Muscle layer of colon (tissue), 2 donors: Measurements from ENCODE around the gene RNF34.
A peak's percentile ranks its signal among the peaks of the same experiment; 100 is the strongest.

Experiments used
- H3K27ac ChIP-seq: one replicate; pipeline ENCODE4 v1.7.0; 2013; ENCODE audit warnings: low read depth, mild to moderate bottlenecking, low read length, moderate library complexity
- H3K27me3 ChIP-seq, 2 donors: one replicate each; pipeline ENCODE4 v1.7.0; 2013; ENCODE audit warnings: low read length in 2 of 2, mild to moderate bottlenecking in 2 of 2; ENCODE audit not compliant: insufficient read depth in 2 of 2, control insufficient read depth in 1 of 2
- H3K36me3 ChIP-seq: one replicate; pipeline ENCODE4 v1.7.0; 2013; ENCODE audit warnings: mild to moderate bottlenecking, low read length; ENCODE audit not compliant: insufficient read depth
- H3K4me1 ChIP-seq: one replicate; pipeline ENCODE4 v1.7.0; 2013; ENCODE audit warnings: mild to moderate bottlenecking, low read length; ENCODE audit not compliant: insufficient read depth
- H3K4me3 ChIP-seq, 2 donors: one replicate each; pipeline ENCODE4 v1.7.0; 2013; ENCODE audit warnings: low read length in 2 of 2, low read depth in 1 of 2, mild to moderate bottlenecking in 1 of 2, moderate library complexity in 1 of 2
- H3K9ac ChIP-seq: one replicate; pipeline ENCODE4 v1.7.0; 2013; ENCODE audit warnings: low read length
- H3K9me3 ChIP-seq: one replicate; pipeline ENCODE4 v1.7.0; 2013; ENCODE audit warnings: mild to moderate bottlenecking, low read length
- donor health status: abdominal sarcoma.
- donor health status: Adenocarcinoma of cecum.

RNF34 gene

DNA sequence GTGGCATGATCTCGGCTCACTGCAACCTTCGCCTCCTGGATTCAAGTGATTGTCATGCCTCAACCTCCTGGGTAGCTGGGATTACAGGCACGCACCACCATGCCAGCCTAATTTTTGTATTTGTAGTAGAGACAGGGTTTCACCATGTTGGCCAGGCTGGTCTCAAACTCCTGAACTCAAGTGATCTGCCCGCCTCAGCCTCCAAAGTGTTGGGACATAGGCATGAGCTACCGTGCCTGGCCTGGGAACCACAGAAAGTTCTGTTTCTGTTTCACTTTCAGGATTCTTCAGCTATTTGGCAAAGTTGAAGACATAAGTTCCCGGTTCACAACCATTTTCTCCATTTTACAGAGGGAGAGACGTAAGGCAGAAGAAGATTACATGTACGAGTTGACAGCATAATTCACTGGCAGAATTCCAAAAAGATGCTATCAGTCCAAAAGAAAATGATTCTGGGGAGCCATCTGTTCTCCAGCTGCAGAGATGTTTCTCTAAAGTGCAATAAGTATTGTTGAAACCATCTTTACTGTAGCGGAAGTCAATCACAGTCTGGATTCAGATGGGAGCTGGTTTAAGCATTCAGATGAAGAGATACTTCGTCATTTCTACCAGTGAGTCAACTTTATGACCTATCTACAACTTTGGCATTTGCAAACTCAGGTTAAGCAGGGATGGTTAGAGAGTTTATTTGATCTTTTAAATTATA, 8.1 kb upstream of the RNF34 start:
- H3K4me3 ChIP-seq: no peak overlapping the region
- H3K9ac ChIP-seq: no peak overlapping the region
- no peak overlapping the region for H3K27ac ChIP-seq
- H3K9me3 ChIP-seq: no peaks in the 10 kb centered on the region
- no peaks in the 10 kb centered on the region for H3K27me3 ChIP-seq
- H3K36me3 ChIP-seq: no peaks in the 10 kb centered on the region
- no peaks in the 10 kb centered on the region for H3K4me1 ChIP-seq

DNA sequence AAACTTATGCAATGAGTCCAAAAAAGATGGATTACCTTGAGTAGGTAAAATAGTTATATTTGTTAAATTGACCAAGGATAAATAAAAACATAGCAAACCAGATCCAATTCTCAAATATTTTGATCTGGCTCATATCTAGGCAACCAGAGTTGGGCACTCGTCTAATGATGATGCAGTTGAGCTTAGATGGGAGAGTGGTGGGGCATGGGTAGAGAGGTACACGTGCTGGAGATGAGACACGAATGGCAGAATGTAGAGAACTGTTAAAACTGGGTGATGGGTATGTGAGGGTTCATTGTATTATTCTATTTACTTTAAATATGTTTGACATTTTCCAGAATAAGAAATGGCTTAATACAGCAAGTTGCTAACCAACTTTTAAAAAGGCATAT, 7.6 kb upstream of the RNF34 start:
- Histone ChIP-seq H3K9me3 (no peaks in the 10 kb centered on the region), H3K27me3 (no peaks in the 10 kb centered on the region), H3K4me1 (no peaks in the 10 kb centered on the region), H3K9ac (no peak overlapping the region), H3K27ac (no peak overlapping the region), H3K36me3 (no peaks in the 10 kb centered on the region), H3K4me3 (no peak overlapping the region)

- H3K27ac ChIP-seq: no peak overlapping the region
Observed at GRCh38 chr12:121397521-121397920, 2.4 kb upstream of the RNF34 start.

DNA sequence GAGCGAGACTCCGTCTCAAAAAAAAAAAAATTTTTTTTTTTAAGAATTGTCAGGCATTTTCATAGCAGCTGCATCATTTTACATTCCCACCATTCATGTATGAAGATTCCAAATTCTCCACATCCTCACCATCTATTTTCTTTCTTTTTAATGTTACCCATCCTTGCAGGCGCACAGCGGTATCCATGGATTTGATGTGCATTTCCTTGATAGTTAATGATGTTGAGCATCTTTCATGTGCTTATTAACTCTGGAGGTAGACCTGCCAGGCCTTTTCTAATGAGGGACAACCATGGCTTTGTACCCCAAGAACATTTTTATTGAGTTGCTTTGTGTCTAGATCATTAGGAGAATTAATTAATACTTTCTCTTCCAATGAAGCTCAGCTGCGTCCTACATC, 1.6 kb upstream of the RNF34 start:
- no peaks in the 10 kb centered on the region for H3K27me3 ChIP-seq
- peak overlapping the region in 1 of 2 donors; percentile 77 for H3K4me3 ChIP-seq
- no peak overlapping the region for H3K9ac ChIP-seq

More at GRCh38 chr12:121397521-121397920, 2.4 kb upstream of the RNF34 start:
- no peak overlapping the region for H3K9ac ChIP-seq
- H3K4me3 ChIP-seq: no peak overlapping the region
- peaks cover 25% of the 10 kb centered on the region for H3K4me1 ChIP-seq
- H3K27me3 ChIP-seq: no peaks in the 10 kb centered on the region
- H3K9me3 ChIP-seq: no peaks in the 10 kb centered on the region
- H3K36me3 ChIP-seq: no peaks in the 10 kb centered on the region

DNA sequence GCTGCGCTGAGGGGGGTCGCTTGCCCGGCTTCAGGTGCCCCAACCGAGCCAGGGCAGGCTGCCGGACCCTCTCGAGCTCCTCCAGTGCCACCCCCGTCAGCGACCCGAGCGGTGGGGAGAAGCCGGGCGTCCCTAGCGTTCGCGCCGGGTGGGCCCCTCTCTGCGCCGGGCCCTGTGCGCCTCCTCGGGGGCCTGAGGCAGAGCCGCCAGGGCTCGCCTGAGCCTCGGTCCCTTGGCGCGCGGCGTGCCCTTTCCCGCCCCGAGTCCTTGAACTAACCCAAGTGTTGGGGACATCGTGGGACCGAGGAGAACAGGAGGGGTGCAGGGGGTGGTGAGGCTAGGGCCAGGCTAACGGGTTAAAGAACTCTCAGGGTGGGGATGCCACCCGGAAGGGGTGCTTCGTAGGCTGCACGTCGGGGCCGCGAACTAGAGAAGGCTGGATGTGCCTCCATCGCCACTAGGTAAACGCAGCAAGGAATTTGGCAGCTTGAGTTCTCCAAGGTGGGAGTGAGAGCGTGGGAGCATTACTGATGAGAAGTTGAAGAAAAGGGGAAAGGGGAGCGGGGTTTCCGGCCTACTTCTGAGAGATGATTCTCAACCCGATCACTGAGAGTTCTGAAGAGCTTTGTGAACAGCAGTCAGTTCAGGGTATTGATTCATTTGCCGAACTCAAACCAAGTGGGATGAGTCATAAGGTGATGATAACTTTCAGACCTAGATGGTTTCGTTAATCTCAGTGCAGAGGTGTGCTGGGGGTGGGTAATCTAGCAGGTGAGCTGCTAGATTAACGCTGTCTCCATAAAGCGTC, 618 bp downstream of the RNF34 start:
- Histone ChIP-seq H3K9me3 (no peaks in the 10 kb centered on the region), H3K27me3 (no peaks in the 10 kb centered on the region), H3K9ac (peak overlapping the region; percentile 22), H3K36me3 (no peaks in the 10 kb centered on the region), H3K27ac (peak overlapping the region; percentile 53), H3K4me3 (peak overlapping the region; percentile 77 to 78), H3K4me1 (peaks cover 35% of the 10 kb centered on the region)

More for the DNA sequence above, 1.6 kb upstream of the RNF34 start:
- H3K9me3 ChIP-seq: no peaks in the 10 kb centered on the region
- H3K4me1 ChIP-seq: peaks cover 25% of the 10 kb centered on the region
- no peaks in the 10 kb centered on the region for H3K36me3 ChIP-seq
- no peak overlapping the region for H3K27ac ChIP-seq

- H3K27ac ChIP-seq: no peak overlapping the region
- no peak overlapping the region for H3K9ac ChIP-seq
- H3K4me3 ChIP-seq: no peak overlapping the region
- H3K27me3 ChIP-seq: no peaks in the 10 kb centered on the region
- H3K4me1 ChIP-seq: peaks cover 31% of the 10 kb centered on the region
- H3K36me3 ChIP-seq: peaks cover 15% of the 10 kb centered on the region
- H3K9me3 ChIP-seq: no peaks in the 10 kb centered on the region
Observed at GRCh38 chr12:121403721-121404120, 3.8 kb downstream of the RNF34 start.

DNA sequence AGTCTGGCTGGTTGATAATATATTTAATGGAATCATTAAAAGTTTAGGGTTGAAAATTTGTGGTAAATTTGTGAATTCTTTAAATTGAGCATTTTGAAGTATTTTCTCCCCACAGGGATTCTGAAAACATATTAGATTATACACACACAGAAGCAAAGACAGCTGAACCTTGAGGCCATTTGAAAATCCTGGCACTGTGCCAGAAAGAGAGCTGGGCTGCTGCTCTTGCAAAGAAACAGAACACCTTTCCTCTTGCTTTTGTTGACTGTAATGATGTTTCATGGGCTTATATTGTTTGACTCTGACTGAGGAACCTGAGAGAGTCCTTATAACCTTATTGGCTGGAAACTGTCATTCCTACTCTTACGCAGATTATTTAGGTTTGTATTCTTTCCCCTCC, 4.8 kb downstream of the RNF34 start:
- H3K9ac ChIP-seq: no peak overlapping the region
- no peaks in the 10 kb centered on the region for H3K9me3 ChIP-seq
- peaks cover 15% of the 10 kb centered on the region for H3K36me3 ChIP-seq
- no peak overlapping the region for H3K27ac ChIP-seq
- H3K4me1 ChIP-seq: peaks cover 24% of the 10 kb centered on the region
- H3K4me3 ChIP-seq: no peak overlapping the region
- H3K27me3 ChIP-seq: no peaks in the 10 kb centered on the region

- Histone ChIP-seq H3K27ac (no peak overlapping the region), H3K36me3 (peaks cover 15% of the 10 kb centered on the region), H3K4me3 (no peak overlapping the region), H3K27me3 (no peaks in the 10 kb centered on the region), H3K9me3 (no peaks in the 10 kb centered on the region), H3K4me1 (peaks cover 24% of the 10 kb centered on the region), H3K9ac (no peak overlapping the region)
Observed at GRCh38 chr12:121405211-121405610, 5.3 kb downstream of the RNF34 start.

- H3K27me3 ChIP-seq: no peaks in the 10 kb centered on the region
- H3K27ac ChIP-seq: no peak overlapping the region
- no peak overlapping the region for H3K4me3 ChIP-seq
- peaks cover 23% of the 10 kb centered on the region for H3K36me3 ChIP-seq
- no peaks in the 10 kb centered on the region for H3K9me3 ChIP-seq
- H3K4me1 ChIP-seq: no peaks in the 10 kb centered on the region
- H3K9ac ChIP-seq: no peak overlapping the region
Observed at GRCh38 chr12:121413917-121414316, 14.0 kb downstream of the RNF34 start.

DNA sequence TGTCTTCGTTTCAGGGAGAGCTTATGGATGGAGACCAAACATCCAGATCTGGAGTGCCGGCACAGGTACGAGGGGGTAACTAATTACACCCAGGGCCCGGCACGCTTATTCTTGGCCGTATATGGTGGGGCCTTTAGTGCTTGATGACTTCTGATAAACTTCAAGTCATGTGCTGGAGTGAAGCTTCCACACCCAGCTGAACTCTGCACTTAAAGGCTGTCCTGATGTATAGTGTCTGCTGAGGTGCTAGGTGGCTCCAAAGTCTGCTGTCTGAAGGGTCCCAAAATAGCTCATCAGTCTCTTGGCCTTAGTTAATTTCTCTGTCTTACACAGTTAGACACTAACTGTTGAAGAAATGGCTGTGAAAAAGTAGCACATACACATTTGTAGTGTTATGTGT, 17.9 kb downstream of the RNF34 start:
- H3K36me3 ChIP-seq: peaks cover 45% of the 10 kb centered on the region

DNA sequence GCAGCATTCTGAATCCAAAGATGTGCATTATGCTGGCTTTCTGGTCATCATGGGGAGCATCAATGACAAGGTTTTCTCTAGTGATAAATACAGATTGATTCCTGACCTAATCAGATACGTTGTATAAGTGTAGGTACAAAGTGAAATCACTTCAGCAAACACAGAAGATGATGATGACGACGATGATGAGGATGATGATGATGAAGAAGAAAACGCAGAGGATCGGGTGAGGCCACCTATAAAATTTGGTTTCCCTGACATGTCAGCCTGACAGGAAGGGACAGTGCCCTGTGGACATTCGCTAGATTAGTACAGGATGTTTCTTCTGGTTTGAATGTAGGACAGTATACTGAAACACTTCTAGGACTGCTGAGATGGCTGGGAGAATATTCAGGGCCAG, 20.2 kb downstream of the RNF34 start:
- Histone ChIP-seq H3K9me3 (no peaks in the 10 kb centered on the region), H3K9ac (no peak overlapping the region), H3K27me3 (no peaks in the 10 kb centered on the region), H3K27ac (no peak overlapping the region), H3K4me3 (no peak overlapping the region), H3K36me3 (peaks cover 63% of the 10 kb centered on the region), H3K4me1 (peaks cover 8% of the 10 kb centered on the region)

More for the DNA sequence above, 17.9 kb downstream of the RNF34 start:
- Histone ChIP-seq H3K4me3 (no peak overlapping the region), H3K9me3 (no peaks in the 10 kb centered on the region), H3K9ac (no peak overlapping the region), H3K27me3 (no peaks in the 10 kb centered on the region), H3K4me1 (no peaks in the 10 kb centered on the region), H3K27ac (no peak overlapping the region)
